ENCODE measurements around the gene GSTM3. TPM values are rescaled to one million over a fixed set of nuclear protein-coding genes. Genes with fewer than 3 reads are reported as not detected.
A peak's percentile ranks its signal among the peaks of the same experiment; 100 is the strongest.
"Not testable (repeated sequence)": the region's sequence is repeated elsewhere in the genome, so short reads cannot be mapped to it uniquely, and the experiment has no call there.

Gene GSTM3
- polyA plus RNA-seq, 6 donors from 2014 or later = 0.14 to 8.0 (median 2.1) TPM; not detected in 1

DNA sequence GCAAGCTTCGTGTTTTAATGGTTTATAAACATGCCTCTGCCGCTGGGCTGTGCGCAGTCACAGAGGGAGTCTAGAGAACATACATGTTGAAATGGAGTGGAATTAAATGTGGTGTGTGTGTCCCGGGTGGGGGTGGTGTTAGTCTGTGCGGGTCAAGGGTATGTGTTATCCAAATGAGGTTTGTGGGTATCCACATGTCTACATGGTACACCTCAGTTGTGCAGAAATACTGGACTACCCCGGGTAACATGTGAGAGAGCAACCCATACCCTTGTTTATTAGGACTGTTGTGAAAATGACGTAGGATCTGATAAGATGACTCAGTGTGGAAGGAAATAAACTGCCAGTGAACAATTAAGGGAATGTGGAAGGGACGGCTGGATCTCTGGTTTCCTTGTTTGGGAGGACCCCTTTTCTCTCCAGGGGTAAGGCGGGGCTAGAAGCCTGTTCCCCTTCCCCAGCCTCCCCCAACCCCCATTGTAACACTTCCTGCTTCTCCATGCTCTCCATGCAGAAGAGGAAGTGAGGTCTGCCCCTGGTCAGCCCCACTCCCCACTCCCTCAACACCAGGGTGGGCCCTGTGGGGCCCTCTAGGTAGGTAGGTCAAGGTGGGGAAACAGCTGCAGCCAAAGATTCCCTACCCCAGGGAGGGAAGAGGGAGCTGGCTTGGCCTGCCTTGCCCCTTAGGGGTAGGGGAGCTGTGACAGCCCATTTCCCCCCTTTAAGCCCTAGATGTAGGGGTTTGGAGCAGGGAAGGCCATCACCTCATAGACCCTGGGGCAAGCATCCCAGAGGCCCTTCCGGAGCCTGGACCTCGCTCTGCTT is 22.2 kb upstream of the GSTM3 start:
- H3K36me3 Mint-ChIP-seq = no peaks in the 10 kb centered on the region
- H3K27me3 Mint-ChIP-seq = no peaks in the 10 kb centered on the region
- ATAC-seq (ENCODE audit: low read depth in 2 of 2) (no peak), DNase-seq (no peak)
- H3K4me3 Mint-ChIP-seq = no peak overlapping the region
- H3K27ac Mint-ChIP-seq = no peak overlapping the region
- peaks cover 0 to 3% (median 2%) of the 10 kb centered on the region in 3 donors for H3K4me1 Mint-ChIP-seq
- H3K9me3 Mint-ChIP-seq = no peaks in the 10 kb centered on the region

DNA sequence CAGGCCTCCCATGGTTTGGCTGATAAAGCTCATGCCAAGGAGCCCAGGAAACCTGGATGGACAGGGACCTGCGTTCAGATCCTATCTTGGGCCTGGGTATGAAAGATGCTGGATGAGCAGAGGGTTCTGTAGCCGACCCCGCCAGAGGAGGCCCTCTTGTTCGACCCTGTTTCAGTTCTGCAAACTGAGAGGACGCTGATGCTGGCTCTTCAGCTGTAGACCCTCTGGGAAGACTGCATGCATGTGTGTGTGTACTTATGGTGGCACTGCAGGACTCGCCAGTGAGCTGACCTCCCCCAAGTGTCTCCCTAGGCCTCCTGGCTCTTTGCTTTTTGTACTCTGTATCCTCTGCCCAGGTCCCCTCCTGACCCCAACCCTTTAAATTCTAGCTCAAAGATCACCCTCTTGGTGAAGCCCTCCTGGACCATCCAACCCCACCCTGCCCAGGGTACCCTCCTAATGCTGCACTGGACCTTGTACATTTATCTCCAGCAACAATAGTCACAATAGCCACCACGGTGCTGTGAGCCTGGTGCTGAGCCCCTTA is 21.3 kb upstream of the GSTM3 start:
- ATAC-seq (ENCODE audit: low read depth in 2 of 2) (no peak), DNase-seq (no peak)
- H3K27me3 Mint-ChIP-seq = no peaks in the 10 kb centered on the region
- no peaks in the 10 kb centered on the region for H3K36me3 Mint-ChIP-seq
- peaks cover 0 to 3% (median 2%) of the 10 kb centered on the region in 3 donors for H3K4me1 Mint-ChIP-seq
- H3K27ac Mint-ChIP-seq = peak overlapping the region in 1 of 6 donors; percentile 12
- H3K9me3 Mint-ChIP-seq = no peaks in the 10 kb centered on the region
- no peak overlapping the region for H3K4me3 Mint-ChIP-seq

DNA sequence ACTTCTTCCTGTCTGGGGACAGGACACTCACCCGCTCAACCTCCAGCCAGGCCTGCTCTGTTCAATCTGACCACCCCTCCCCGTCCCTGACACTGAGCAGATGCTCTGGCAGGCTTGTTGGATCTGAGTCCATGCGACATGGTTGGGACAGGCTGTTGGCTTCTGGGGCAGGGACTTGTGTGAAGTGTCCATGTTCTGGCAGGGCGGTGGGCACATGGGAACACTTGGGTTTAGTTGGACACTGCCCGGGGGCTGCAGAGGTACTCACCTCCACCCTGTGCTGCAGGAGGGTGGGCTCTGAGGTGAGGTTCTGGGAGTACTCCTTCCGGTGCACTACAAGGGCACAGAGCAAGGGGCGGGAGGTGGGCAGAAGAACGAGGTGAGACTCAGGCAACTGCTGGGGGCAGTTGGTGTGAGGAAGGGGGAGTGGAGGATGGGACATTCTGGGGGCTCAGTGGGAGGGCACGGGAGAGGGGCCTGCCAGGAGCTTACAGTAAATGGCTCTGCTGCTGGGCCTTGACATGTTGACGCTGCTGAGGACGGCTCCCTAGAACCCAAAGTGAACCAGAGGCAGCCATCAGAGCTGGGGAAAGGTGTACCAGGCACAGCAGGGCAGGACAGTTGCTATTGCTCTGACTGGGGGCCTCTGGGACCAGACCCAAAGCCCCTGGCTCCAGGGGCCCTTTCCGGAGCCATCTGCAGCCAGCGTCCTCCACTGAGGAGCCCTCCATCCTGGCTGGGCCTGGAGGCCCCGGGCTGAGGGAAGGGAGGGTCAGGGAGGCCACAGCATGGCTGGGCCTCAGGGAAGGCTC is 20.6 kb upstream of the GSTM3 start:
- DNase-seq (no peak), ATAC-seq (ENCODE audit: low read depth in 2 of 2) (no peak)
- Mint-ChIP-seq H3K4me3 (no peak overlapping the region), H3K4me1 (peaks cover 0 to 3% (median 2%) of the 10 kb centered on the region in 3 donors), H3K27me3 (no peaks in the 10 kb centered on the region), H3K9me3 (no peaks in the 10 kb centered on the region), H3K27ac (peak overlapping the region in 1 of 6 donors; percentile 65), H3K36me3 (no peaks in the 10 kb centered on the region)

DNA sequence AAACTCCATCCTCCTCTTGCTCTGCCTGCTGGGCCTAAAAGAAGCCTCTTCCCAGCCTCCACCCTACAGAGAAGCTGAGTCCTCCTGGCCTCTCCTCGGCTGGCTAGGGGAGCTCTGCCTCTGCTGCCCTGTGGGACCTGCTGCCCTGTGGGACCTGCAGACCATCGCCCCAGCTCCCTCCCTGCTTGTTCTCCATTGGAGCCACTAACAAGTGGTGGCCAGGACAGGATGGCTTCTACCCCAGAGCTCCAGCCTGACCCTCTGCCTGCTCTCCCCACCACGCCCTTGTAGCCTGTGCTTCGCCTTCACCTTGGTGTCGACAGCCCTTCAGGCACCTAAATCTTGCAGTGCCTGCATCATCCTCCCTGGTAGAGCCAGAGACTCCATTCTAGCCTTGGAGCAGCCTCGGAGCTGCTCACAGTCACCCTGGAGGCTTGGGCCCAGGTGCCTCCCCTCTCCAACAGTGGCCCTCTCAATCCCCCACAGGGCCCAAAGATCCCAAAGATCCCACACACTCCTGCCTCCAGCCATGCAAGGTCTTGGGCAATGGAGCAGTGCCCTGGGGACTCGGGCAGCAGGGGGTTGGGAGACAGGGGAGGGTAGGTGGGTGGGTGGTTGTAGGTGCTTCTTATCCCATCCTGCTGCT is 19.9 kb upstream of the GSTM3 start:
- H3K4me3 Mint-ChIP-seq = no peak overlapping the region
- peaks cover 0 to 3% (median 2%) of the 10 kb centered on the region in 3 donors for H3K4me1 Mint-ChIP-seq
- DNase-seq (no peak), ATAC-seq (ENCODE audit: low read depth in 2 of 2) (no peak)
- H3K9me3 Mint-ChIP-seq = no peaks in the 10 kb centered on the region
- H3K36me3 Mint-ChIP-seq = no peaks in the 10 kb centered on the region
- H3K27me3 Mint-ChIP-seq = no peaks in the 10 kb centered on the region
- peak overlapping the region in 1 of 6 donors; percentile 31 for H3K27ac Mint-ChIP-seq

GRCh38 chr1:109759513-109760334 is 18.9 kb upstream of the GSTM3 start:
- DNase-seq (no peak), ATAC-seq (ENCODE audit: low read depth in 2 of 2) (no peak)
- no peaks in the 10 kb centered on the region for H3K9me3 Mint-ChIP-seq
- H3K27me3 Mint-ChIP-seq = no peaks in the 10 kb centered on the region
- H3K4me3 Mint-ChIP-seq = no peak overlapping the region
- H3K27ac Mint-ChIP-seq = peak overlapping the region in 2 of 6 donors; percentile 31 to 70
- peaks cover 0 to 3% (median 2%) of the 10 kb centered on the region in 3 donors for H3K4me1 Mint-ChIP-seq
- no peaks in the 10 kb centered on the region for H3K36me3 Mint-ChIP-seq

DNA sequence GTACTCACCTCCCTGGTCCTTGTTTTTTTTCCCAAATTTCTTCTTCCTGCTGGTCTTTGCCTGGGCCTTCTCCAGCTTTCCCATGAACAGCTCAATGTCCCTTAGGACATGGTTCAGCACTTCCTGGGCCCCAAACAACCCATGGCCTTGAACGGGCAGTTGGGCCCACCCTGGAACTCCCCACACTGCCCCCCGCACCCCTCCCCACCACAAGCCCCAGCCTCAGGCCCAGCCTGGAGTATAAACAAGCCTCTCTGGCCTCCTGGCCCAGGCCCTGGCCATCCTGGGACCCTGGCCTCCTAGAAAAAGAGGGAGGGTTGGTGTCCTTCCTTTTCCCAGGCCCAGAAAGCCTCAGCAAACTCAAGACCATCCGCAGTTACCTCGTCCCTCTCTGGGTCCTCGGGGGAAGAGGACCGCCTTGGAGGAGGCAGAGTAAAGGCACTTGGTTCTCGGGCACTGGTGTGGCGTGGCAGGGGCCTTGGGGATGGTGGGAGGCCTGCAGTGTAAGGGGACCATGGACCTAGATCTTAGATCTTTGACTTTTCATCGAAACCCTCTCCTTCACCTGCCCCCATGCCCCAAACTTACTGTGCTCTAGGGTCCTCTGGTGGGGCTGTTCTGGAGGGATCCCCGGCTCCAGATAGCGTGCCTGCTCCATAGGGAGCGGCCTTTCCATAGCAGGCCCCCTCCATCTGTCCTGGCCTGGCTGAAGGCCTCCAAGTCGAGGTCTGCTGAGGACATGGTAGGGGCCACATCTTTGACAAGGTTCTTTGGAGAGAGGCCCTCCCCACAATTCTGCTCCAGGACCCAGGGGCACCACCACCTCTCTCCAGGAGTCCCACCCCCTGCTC is 17.3 kb upstream of the GSTM3 start:
- H3K4me3 Mint-ChIP-seq = no peak overlapping the region
- H3K36me3 Mint-ChIP-seq = no peaks in the 10 kb centered on the region
- ATAC-seq (ENCODE audit: low read depth in 2 of 2) (no peak), DNase-seq (no peak)
- peaks cover 0 to 6% (median under 1%) of the 10 kb centered on the region in 3 donors for H3K27me3 Mint-ChIP-seq
- peaks cover 0 to 3% (median 0%) of the 10 kb centered on the region in 3 donors for H3K4me1 Mint-ChIP-seq
- no peak overlapping the region for H3K27ac Mint-ChIP-seq
- H3K9me3 Mint-ChIP-seq = no peaks in the 10 kb centered on the region

GRCh38 chr1:109756848-109757521 is 16.1 kb upstream of the GSTM3 start:
- Mint-ChIP-seq H3K27me3 (peaks cover 6 to 12% (median 12%) of the 10 kb centered on the region in 3 donors), H3K9me3 (no peaks in the 10 kb centered on the region), H3K4me1 (no peaks in the 10 kb centered on the region), H3K36me3 (no peaks in the 10 kb centered on the region), H3K4me3 (no peak overlapping the region), H3K27ac (no peak overlapping the region)
- DNase-seq = no peak
- ATAC-seq (ENCODE audit: low read depth in 2 of 2) = no peak

DNA sequence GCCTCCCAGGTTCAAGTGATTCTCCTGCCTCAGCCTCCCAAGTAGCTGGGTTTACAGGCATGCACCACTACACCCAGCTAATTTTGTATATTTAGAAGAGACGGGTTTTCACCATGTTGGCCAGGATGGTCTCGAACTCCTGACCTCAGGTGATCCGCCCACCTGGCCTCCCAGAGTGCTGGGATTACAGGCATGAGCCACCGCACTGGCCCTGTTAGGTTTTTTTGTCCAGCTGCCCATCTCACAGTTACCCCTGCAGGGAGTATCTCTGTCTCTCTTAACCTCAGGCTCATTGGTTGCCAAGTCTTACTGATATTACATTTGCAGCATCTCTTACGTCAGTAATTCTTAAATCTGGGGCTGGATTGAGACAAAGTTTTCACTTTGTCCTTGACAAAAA is 15.5 kb upstream of the GSTM3 start:
- not testable (repeated sequence) for H3K4me3 Mint-ChIP-seq; H3K9me3 Mint-ChIP-seq; DNase-seq; ATAC-seq (ENCODE audit: low read depth in 2 of 2); H3K36me3 Mint-ChIP-seq; H3K4me1 Mint-ChIP-seq
- Mint-ChIP-seq H3K27ac (peak overlapping the region in 1 of 6 donors; percentile 86), H3K27me3 (peaks cover 6 to 18% (median 18%) of the 10 kb centered on the region in 3 donors)

- peak overlapping the region in 1 of 6 donors; percentile 51 for H3K27ac Mint-ChIP-seq
- H3K9me3 Mint-ChIP-seq = no peaks in the 10 kb centered on the region
- H3K4me1 Mint-ChIP-seq = no peaks in the 10 kb centered on the region
- no peak overlapping the region for H3K4me3 Mint-ChIP-seq
- no peak for ATAC-seq (ENCODE audit: low read depth in 2 of 2)
- H3K36me3 Mint-ChIP-seq = no peaks in the 10 kb centered on the region
- DNase-seq = no peak
- H3K27me3 Mint-ChIP-seq = peaks cover 11 to 34% (median 30%) of the 10 kb centered on the region in 3 donors
Observed at GRCh38 chr1:109754738-109755137, 13.9 kb upstream of the GSTM3 start.

DNA sequence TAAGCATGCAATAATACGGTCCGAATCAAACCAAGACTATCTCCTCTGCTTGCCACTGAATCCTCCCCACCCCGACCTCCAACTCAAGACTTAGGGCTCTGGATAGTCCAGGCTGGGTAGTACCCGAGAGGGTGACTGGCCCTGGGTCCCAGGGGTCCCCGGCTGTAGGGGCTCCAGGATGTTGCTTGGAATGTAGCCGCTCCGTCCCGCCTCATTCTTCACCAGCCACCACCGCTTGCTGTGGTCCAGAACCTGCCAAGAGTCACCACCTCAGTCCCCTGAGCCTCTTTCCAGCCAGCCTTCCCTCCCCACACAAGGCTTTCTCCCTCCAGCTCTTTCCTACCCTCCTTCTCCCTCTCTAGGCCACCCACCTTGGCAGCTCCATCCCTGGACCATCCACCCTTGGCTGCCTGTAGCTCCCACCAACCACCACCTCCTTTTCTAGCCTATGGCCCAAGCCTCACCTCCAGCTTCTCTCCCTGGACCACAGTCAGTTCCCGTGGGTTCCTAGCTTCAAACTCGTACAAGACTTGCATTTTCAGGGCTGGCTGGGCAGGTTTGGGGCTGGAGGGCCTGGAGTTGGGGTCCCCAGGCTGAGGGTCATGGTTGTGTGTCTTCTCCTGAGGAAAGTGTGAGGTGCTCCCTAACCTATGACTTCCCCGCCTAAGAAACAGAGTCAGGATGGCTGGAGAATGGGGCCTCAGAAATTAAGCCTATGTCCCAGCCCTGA is 10.9 kb upstream of the GSTM3 start:
- peak overlapping the region in 1 of 8 donors; percentile 5 for H3K4me3 Mint-ChIP-seq
- ATAC-seq (ENCODE audit: low read depth in 2 of 2) = no peak

DNA sequence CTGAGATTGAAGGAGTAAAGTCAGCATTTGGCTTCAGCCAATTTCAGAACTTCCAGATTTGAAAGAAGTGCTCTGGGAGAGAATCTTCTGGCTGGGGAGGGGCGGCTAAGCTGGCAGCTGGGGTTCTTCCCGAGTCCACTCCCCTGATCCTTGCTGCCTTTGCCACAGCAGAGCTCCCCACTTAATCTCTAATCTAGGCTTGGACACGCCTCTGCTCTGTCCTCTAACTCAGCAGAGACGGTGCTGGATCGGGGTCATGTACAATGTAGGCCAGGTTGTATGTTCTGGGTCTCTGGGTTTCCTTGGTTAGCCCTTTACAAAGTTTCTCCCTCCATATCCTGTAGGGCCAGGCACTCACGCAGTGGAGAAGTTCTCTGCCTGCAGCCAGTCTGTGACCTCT is 10.1 kb upstream of the GSTM3 start:
- no peak overlapping the region for H3K27ac Mint-ChIP-seq
- peaks cover 17 to 57% (median 49%) of the 10 kb centered on the region in 3 donors for H3K27me3 Mint-ChIP-seq
- DNase-seq (no peak), ATAC-seq (ENCODE audit: low read depth in 2 of 2) (no peak)
- H3K4me3 Mint-ChIP-seq = no peak overlapping the region
- H3K4me1 Mint-ChIP-seq = no peaks in the 10 kb centered on the region
- H3K36me3 Mint-ChIP-seq = peaks cover 0 to 6% of the 10 kb centered on the region in 2 donors
- H3K9me3 Mint-ChIP-seq = peaks cover 0 to 10% (median 1%) of the 10 kb centered on the region in 7 donors

More for the DNA sequence above, 10.9 kb upstream of the GSTM3 start:
- Mint-ChIP-seq H3K36me3 (peaks cover 0 to 6% of the 10 kb centered on the region in 2 donors), H3K27me3 (peaks cover 17 to 53% (median 49%) of the 10 kb centered on the region in 3 donors), H3K27ac (peak overlapping the region in 1 of 6 donors; percentile 67), H3K4me1 (no peaks in the 10 kb centered on the region), H3K9me3 (peaks cover 0 to 10% (median 1%) of the 10 kb centered on the region in 7 donors)
- DNase-seq = no peak
